ENCODE results near the gene CRYGN.

DNA sequence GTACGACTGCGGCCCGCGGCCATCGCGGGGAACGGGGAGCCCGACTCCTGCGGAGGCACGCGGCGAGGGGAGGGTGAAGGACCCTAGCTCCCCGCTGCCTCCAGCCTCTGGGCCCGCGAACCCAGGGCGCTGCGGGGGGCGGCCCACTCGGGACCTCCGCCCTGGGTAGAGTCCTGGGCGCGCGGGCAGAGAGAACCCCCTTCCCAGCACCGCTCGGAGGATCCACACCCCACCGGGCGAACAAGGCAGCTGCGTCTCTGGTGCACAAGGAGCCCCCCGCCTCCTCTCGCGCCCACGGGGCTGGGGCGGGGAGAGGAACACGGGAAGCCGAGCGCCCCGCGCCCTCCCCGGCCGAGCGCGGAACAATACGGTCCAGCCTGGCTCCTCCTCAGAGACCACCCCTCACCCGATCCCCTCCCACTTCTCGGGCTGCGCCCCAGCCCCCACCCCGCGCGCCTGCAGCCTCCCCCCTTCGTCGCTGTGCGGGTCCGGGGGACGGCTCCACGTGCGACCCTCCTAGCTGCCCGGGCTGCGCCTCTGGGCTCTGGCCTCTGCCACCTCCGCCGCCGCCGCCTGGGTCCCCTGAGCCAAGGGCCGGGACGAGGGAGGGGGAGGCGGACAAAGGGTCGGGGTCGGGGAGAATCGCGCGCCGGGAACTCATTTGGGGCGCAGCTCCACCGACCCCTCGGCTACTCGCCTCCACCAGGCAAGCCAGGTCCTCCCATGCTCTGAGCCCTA is 30.1 kb downstream of the CRYGN start, which contains the start of gene WDR86:
- TF ChIP-seq, protein P1, sequence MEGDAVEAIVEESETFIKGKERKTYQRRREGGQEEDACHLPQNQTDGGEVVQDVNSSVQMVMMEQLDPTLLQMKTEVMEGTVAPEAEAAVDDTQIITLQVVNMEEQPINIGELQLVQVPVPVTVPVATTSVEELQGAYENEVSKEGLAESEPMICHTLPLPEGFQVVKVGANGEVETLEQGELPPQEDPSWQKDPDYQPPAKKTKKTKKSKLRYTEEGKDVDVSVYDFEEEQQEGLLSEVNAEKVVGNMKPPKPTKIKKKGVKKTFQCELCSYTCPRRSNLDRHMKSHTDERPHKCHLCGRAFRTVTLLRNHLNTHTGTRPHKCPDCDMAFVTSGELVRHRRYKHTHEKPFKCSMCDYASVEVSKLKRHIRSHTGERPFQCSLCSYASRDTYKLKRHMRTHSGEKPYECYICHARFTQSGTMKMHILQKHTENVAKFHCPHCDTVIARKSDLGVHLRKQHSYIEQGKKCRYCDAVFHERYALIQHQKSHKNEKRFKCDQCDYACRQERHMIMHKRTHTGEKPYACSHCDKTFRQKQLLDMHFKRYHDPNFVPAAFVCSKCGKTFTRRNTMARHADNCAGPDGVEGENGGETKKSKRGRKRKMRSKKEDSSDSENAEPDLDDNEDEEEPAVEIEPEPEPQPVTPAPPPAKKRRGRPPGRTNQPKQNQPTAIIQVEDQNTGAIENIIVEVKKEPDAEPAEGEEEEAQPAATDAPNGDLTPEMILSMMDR (conservative IDR thresholded peaks at IDR 0.05; ENCODE audit: low read depth in 2 of 2), result no peak
- TF ChIP-seq EZH2phosphoT487 (IDR thresholded peaks at IDR 0.05; ENCODE audit: unreplicated experiment) (no peak), POLR2AphosphoS5 (IDR thresholded peaks at IDR 0.05; ENCODE audit: low read depth) (peak; percentile 50), JUNB (IDR thresholded peaks at IDR 0.05; ENCODE audit: unreplicated experiment) (no peak), CREB1 (CRISPR knock-in tag; IDR thresholded peaks at IDR 0.05; ENCODE audit: low read depth) (no peak), EZH2 (IDR thresholded peaks at IDR 0.05; ENCODE audit: low read depth, unreplicated experiment) (no peak), ZNF331 (CRISPR knock-in tag; IDR thresholded peaks at IDR 0.05; ENCODE audit: low read depth) (no peak), STAT1 (IDR thresholded peaks at IDR 0.05; ENCODE audit: unreplicated experiment) (no peak), NANOG (IDR thresholded peaks at IDR 0.05; ENCODE audit: borderline replicate concordance) (no peak)
- TF ChIP-seq, protein P2, sequence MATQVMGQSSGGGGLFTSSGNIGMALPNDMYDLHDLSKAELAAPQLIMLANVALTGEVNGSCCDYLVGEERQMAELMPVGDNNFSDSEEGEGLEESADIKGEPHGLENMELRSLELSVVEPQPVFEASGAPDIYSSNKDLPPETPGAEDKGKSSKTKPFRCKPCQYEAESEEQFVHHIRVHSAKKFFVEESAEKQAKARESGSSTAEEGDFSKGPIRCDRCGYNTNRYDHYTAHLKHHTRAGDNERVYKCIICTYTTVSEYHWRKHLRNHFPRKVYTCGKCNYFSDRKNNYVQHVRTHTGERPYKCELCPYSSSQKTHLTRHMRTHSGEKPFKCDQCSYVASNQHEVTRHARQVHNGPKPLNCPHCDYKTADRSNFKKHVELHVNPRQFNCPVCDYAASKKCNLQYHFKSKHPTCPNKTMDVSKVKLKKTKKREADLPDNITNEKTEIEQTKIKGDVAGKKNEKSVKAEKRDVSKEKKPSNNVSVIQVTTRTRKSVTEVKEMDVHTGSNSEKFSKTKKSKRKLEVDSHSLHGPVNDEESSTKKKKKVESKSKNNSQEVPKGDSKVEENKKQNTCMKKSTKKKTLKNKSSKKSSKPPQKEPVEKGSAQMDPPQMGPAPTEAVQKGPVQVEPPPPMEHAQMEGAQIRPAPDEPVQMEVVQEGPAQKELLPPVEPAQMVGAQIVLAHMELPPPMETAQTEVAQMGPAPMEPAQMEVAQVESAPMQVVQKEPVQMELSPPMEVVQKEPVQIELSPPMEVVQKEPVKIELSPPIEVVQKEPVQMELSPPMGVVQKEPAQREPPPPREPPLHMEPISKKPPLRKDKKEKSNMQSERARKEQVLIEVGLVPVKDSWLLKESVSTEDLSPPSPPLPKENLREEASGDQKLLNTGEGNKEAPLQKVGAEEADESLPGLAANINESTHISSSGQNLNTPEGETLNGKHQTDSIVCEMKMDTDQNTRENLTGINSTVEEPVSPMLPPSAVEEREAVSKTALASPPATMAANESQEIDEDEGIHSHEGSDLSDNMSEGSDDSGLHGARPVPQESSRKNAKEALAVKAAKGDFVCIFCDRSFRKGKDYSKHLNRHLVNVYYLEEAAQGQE (IDR thresholded peaks at IDR 0.05; ENCODE audit: unreplicated experiment), result no peak

Measured in GM23338 (cell line).